K562 (cell line): ENCODE measurements around the gene CLDN5. TPM values are rescaled to one million over a fixed set of nuclear protein-coding genes. Genes with fewer than 3 reads are reported as not detected.

Source experiments
- ARID2 ChIP-seq: fragments of 450-650 bp; IDR thresholded peaks from 2 replicates; pipeline ENCODE4 v1.6.1; 2017; ENCODE audit warnings: antibody characterized with exemption, mild to moderate bottlenecking
- ATF7 ChIP-seq: fragments of 450-650 bp; IDR thresholded peaks from 2 replicates; pipeline ENCODE4 v1.7.1; 2014; ENCODE audit warnings: mild to moderate bottlenecking, moderate library complexity
- CSDE1 ChIP-seq, 2 experiments: fragments of 450-650 bp; IDR thresholded peaks; 2 replicates each; pipeline ENCODE4 v1.6.1; 2016; ENCODE audit warnings: mild to moderate bottlenecking in 1 of 2
- E2F4 ChIP-seq: sonication (generic); formaldehyde crosslinking; IDR thresholded peaks from 2 replicates; pipeline ENCODE4 v1.8.0; 2022; ENCODE audit warnings: mild to moderate bottlenecking, low read depth, missing genetic modification reagents
- EGR1 ChIP-seq: fragments of 450-650 bp; conservative IDR thresholded peaks from 2 replicates; pipeline ENCODE4 v1.6.1; 2017; ENCODE audit warnings: mild to moderate bottlenecking
- L3MBTL2 ChIP-seq: fragments of 450-650 bp; IDR thresholded peaks from 2 replicates; pipeline ENCODE4 v1.6.1; 2016; ENCODE audit warnings: mild to moderate bottlenecking, moderate library complexity
- OTX1 ChIP-seq: fragments of 450-650 bp; formaldehyde crosslinking; IDR thresholded peaks from 2 replicates; pipeline ENCODE4 v1.4.0; 2022; ENCODE audit warnings: mild to moderate bottlenecking
- RBBP5 ChIP-seq: fragments of 200-600 bp; sonication (generic); IDR thresholded peaks from 2 replicates; pipeline ENCODE4 v1.6.1; 2012; ENCODE audit warnings: borderline replicate concordance, mild to moderate bottlenecking, low read length, control low read depth, inconsistent platforms; ENCODE audit not compliant: insufficient read depth, poor library complexity, severe bottlenecking
- SMARCA5 ChIP-seq: fragments of 450-650 bp; IDR thresholded peaks from 2 replicates; pipeline ENCODE4 v1.6.1; 2016
- SPI1 ChIP-seq: IDR thresholded peaks from 2 replicates; pipeline ENCODE4 v1.6.1; 2011; ENCODE audit warnings: low read depth, low read length, control low read depth, borderline replicate concordance
- TAF1 ChIP-seq: IDR thresholded peaks from 2 replicates; pipeline ENCODE4 v1.6.1; 2011; ENCODE audit warnings: mild to moderate bottlenecking, low read length, moderate library complexity; ENCODE audit not compliant: insufficient read depth, control insufficient read depth, severe bottlenecking; ENCODE audit errors: extremely low read depth
- ZBTB40 ChIP-seq, 2 experiments: fragments of 450-650 bp in 1 of 2; sonication (generic) in 1 of 2; formaldehyde crosslinking in 1 of 2; IDR thresholded peaks; 2 replicates each; pipeline versions ENCODE4 v1.7.1 to v1.9.0; 2016 to 2022; ENCODE audit warnings: inconsistent platforms in 1 of 2, mild to moderate bottlenecking in 1 of 2, missing genetic modification reagents in 1 of 2
- ZNF253 ChIP-seq: fragments of 250-450 bp; sonication (Bioruptor Pico); conservative IDR thresholded peaks from 2 replicates; pipeline ENCODE4 v1.6.1; 2021; ENCODE audit warnings: mild to moderate bottlenecking
- ZNF282 ChIP-seq: sonication (generic); formaldehyde crosslinking; IDR thresholded peaks from 2 replicates; pipeline ENCODE4 v1.8.1; 2023; ENCODE audit warnings: missing genetic modification reagents
- polyA plus RNA-seq, 8 experiments: library from polyadenylated mRNA; depleted of rRNA in 4 of 8; stranded (reverse) in 5 of 8; unstranded in 3 of 8; fragments of >200 nt; fragmentation: Nextera tagmentation in 2 of 8; fragmentation: Illumina TruSeq in 1 of 8; extraction: Ambion mirVana in 2 of 8; extraction: Trizol in 1 of 8; gene quantifications; 2 replicates each; pipeline versions ENCODE4 v1.2.1 to v1.2.3, GENCODE V29; 2011 to 2014; ENCODE audit warnings: inconsistent platforms in 1 of 8, missing spikeins in 1 of 8
- total RNA-seq, 7 experiments: library from RNA; depleted of rRNA in 6 of 7; stranded (reverse); fragments of >200 nt in 6 of 7; fragmentation: Illumina TruSeq in 2 of 7; extraction: Trizol in 2 of 7; gene quantifications; 2 replicates each; pipeline versions ENCODE4 v1.2.1 to v1.2.3, GENCODE V29; 2011 to 2021; ENCODE audit warnings: low replicate concordance in 1 of 7
- TF ChIP-seq, protein P1 (sequence below): sonication (generic); formaldehyde crosslinking; IDR thresholded peaks from 2 replicates; pipeline ENCODE4 v1.8.0; 2022; ENCODE audit warnings: missing genetic modification reagents, mild to moderate bottlenecking, borderline replicate concordance

The CLDN5 gene
- total and polyA plus RNA-seq, 9 of the 15 experiments (the other 6 are each of a cell fraction or from before 2014, with no cell fraction given) = 0.20 TPM; not detected in 8

DNA sequence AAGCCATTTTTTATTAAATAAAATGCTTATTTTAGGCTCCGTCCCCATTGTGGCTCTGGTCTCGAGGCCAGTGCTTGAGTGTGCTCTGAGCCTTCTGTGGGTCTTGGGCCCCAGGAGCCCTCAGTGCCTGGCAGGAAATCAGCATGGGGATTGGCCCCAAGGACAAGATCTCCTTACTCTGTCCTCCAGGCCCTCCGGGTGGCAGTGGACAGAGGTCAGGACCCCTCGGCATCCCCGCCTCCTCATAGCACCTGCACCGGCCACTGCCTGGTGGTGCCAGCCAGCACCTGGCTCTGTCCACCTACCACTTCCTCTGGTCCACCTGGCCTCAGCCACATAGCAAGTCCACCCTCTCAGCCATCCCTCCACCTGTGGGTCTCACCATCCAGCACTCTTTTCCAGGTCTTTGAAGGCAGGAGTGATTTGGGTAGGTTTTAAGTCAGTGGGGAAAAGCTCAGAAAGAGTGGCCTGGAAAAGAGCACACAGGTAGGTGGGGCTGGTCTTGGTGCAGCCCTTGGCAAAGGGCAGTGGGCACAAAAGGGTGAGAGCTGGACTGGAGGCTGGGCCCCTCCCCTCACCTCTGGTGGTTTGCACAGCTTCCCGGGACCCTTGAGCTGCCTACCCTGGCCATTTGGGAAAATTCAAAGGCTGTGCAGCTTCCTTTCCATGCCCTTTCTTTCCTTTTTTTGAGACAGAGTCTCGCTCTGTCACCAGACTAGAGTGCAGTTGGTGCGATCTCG lies 3.5 kb downstream of the CLDN5 start (continued):
- TF ChIP-seq OTX1 (CRISPR knock-in tag) = no peak
- TF ChIP-seq ZBTB40 (IDR thresholded peaks at IDR 0.05) = no peak
- 0 out of 2 replicates have a peak, but pooled peaks have one; percentile 16 for TF ChIP-seq ZBTB40 (CRISPR knock-in tag; IDR thresholded peaks at IDR 0.05)
- peak; percentile 45 for TF ChIP-seq RBBP5
- no peak for TF ChIP-seq SPI1
- TF ChIP-seq L3MBTL2 = no peak
- TF ChIP-seq ZNF282 = 0 out of 2 replicates have a peak, but pooled peaks have one; percentile 80
- TF ChIP-seq ZNF253 (CRISPR knock-in tag) = no peak
- TF ChIP-seq E2F4 = no peak
- TF ChIP-seq SMARCA5 = no peak
- TF ChIP-seq TAF1 = no peak
- no peak for TF ChIP-seq EGR1
- no peak for TF ChIP-seq ARID2
- TF ChIP-seq, protein P1, sequence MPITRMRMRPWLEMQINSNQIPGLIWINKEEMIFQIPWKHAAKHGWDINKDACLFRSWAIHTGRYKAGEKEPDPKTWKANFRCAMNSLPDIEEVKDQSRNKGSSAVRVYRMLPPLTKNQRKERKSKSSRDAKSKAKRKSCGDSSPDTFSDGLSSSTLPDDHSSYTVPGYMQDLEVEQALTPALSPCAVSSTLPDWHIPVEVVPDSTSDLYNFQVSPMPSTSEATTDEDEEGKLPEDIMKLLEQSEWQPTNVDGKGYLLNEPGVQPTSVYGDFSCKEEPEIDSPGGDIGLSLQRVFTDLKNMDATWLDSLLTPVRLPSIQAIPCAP = no peak
- TF ChIP-seq ATF7 = no peak
- no peak for TF ChIP-seq CSDE1 (IDR thresholded peaks at IDR 0.05)
